Loucy (cell line): ENCODE measurements around the gene REC114.

Experiments
- EZH2phosphoT487 ChIP-seq: fragments of 200-600 bp; IDR thresholded peaks from 2 replicates; pipeline ENCODE4 v1.6.1; 2018; ENCODE audit warnings: antibody characterized with exemption, mild to moderate bottlenecking, moderate library complexity, borderline replicate concordance
- TF ChIP-seq, protein P1 (sequence below): fragments of 200-600 bp; sonication (generic); conservative IDR thresholded peaks from 2 replicates; pipeline ENCODE4 v1.5.1; 2014; ENCODE audit warnings: mild to moderate bottlenecking, antibody characterized with exemption, low read length

DNA sequence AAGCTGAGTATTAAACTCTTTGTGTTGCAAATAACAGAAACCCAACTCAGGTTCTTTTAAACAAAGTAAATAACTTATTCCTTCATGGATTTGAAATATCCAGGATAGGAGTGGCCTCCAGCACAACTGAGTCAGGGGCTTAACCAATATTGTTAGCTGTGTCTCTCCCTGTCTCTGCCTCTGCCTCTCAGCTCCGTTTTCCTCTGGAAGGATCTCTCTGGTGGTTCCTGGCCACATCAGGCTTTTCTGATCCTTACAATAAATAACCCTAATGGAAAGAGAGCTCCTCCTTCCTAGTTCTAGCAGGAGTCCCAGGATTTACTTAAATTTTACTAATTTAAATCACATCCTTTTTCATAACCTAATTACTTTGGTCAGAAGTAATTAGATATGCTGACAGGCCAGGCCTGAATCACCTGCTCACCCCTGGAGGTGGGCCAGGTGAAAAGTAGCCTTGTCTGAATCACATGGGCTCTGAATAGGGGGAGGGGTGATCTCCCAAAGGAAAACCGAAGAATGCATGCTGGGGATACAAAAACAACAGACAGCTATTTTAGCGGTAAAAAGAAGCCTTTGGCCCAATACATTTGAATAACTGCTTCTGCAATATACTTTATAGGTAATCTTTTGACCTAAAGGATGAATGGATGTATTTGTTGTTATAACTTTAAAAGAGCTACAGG, 75.4 kb downstream of the REC114 start:
- TF ChIP-seq, protein P1, sequence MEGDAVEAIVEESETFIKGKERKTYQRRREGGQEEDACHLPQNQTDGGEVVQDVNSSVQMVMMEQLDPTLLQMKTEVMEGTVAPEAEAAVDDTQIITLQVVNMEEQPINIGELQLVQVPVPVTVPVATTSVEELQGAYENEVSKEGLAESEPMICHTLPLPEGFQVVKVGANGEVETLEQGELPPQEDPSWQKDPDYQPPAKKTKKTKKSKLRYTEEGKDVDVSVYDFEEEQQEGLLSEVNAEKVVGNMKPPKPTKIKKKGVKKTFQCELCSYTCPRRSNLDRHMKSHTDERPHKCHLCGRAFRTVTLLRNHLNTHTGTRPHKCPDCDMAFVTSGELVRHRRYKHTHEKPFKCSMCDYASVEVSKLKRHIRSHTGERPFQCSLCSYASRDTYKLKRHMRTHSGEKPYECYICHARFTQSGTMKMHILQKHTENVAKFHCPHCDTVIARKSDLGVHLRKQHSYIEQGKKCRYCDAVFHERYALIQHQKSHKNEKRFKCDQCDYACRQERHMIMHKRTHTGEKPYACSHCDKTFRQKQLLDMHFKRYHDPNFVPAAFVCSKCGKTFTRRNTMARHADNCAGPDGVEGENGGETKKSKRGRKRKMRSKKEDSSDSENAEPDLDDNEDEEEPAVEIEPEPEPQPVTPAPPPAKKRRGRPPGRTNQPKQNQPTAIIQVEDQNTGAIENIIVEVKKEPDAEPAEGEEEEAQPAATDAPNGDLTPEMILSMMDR, result no peak
- no peak for TF ChIP-seq EZH2phosphoT487
